A673 (cell line): ENCODE results near the gene MDGA2. TPM values are rescaled to one million over a fixed set of nuclear protein-coding genes. Genes with fewer than 3 reads are reported as not detected.

Experiments used
- BruUV-seq: library from RNA; stranded (reverse); fragments of 400-500 nt; replicated peaks from 2 replicates; lab custom pipeline; 2021; lab: Mats Ljungman, UMichigan
- CTCF ChIA-PET: fragments of 300-600 bp; sonication (Branson Sonifier 250); formaldehyde crosslinking; loops from one replicate; lab custom pipeline; 2022; ENCODE audit warnings: antibody characterized with exemption; lab: Charles Lee
- POLR2A ChIA-PET: fragments of 300-600 bp; sonication (Branson Sonifier 250); formaldehyde crosslinking; loops from one replicate; lab custom pipeline; 2022; ENCODE audit warnings: antibody characterized with exemption; ENCODE audit not compliant: low non-redundant PET; lab: Charles Lee
- DNase-seq: peaks from one replicate; pipeline ENCODE4 v3.0.0-alpha.2; 2015; ENCODE audit warnings: low spot score
- H3K27ac ChIP-seq: fragments of 200-600 bp; sonication (generic); 2 replicates; pipeline ENCODE4 v1.5.1; 2016; ENCODE audit warnings: mixed run types, low read depth, mild to moderate bottlenecking, mixed read lengths, antibody characterized with exemption, low read length; ENCODE audit not compliant: poor library complexity, severe bottlenecking
- H3K27me3 ChIP-seq: fragments of 200-600 bp; sonication (generic); replicated peaks from 2 replicates; pipeline ENCODE4 v1.6.1; 2017; ENCODE audit warnings: mixed run types, low read depth, mild to moderate bottlenecking, mixed read lengths, antibody characterized with exemption, low read length; ENCODE audit not compliant: insufficient read depth, poor library complexity
- H3K36me3 ChIP-seq: fragments of 200-600 bp; sonication (generic); 2 replicates; pipeline ENCODE4 v1.6.1; 2016; ENCODE audit warnings: mixed run types, mild to moderate bottlenecking, mixed read lengths, antibody characterized with exemption, low read length; ENCODE audit not compliant: insufficient read depth, poor library complexity, severe bottlenecking
- H3K4me1 ChIP-seq: fragments of 200-600 bp; sonication (generic); 2 replicates; pipeline ENCODE4 v1.6.1; 2017; ENCODE audit warnings: mixed run types, mild to moderate bottlenecking, mixed read lengths, antibody characterized with exemption, low read length; ENCODE audit not compliant: insufficient read depth, poor library complexity, severe bottlenecking
- H3K4me3 ChIP-seq: fragments of 200-600 bp; sonication (generic); 2 replicates; pipeline ENCODE4 v1.5.1; 2016; ENCODE audit warnings: low read depth, mixed run types, mild to moderate bottlenecking, mixed read lengths, low read length; ENCODE audit not compliant: poor library complexity, severe bottlenecking
- H3K9me3 ChIP-seq: fragments of 200-600 bp; sonication (generic); 2 replicates; pipeline ENCODE4 v1.6.1; 2016; ENCODE audit warnings: mixed run types, low read depth, mild to moderate bottlenecking, mixed read lengths, antibody characterized with exemption, low read length; ENCODE audit not compliant: poor library complexity, severe bottlenecking
- CTCF ChIP-seq: fragments of 300-800, 200-600 bp; sonication (generic); conservative IDR thresholded peaks from 2 replicates; pipeline ENCODE4 v1.5.1; 2017; ENCODE audit warnings: low read depth, mild to moderate bottlenecking, antibody characterized with exemption, low read length, moderate library complexity, mixed read lengths
- EZH2 ChIP-seq: fragments of 200-600 bp; sonication (generic); IDR thresholded peaks from 2 replicates; pipeline ENCODE4 v1.6.1; 2017; ENCODE audit warnings: borderline replicate concordance, low read depth, mild to moderate bottlenecking, mixed read lengths, antibody characterized with exemption, low read length; ENCODE audit not compliant: poor library complexity, severe bottlenecking
- intact Hi-C: fragments of 100-400 bp; cut with micrococcal nuclease; formaldehyde crosslinking; loops from one replicate; pipeline ENCODE4 v1.10.0; 2022; ENCODE audit not compliant: unreplicated experiment
- total RNA-seq: library from RNA; stranded (reverse); gene quantifications from 2 replicates; pipeline ENCODE4 v1.2.3, GENCODE V29; 2021

Gene MDGA2
- total RNA-seq, 1 experiment from 2014 or later = not detected

- no peak for DNase-seq
- ChIA-PET CTCF (no interaction called here), POLR2A (no interaction called here)
- H3K4me1 ChIP-seq = no peaks in the 10 kb centered on the region
- no peaks in the 10 kb centered on the region for H3K36me3 ChIP-seq
- no TSS peak for BruUV-seq
- TF ChIP-seq CTCF (no peak), EZH2 (no peak)
- H3K27ac ChIP-seq = no peak overlapping the region
- no peak overlapping the region for H3K4me3 ChIP-seq
- intact Hi-C loops = no loop called here
- H3K27me3 ChIP-seq = no peaks in the 10 kb centered on the region
- H3K9me3 ChIP-seq = no peaks in the 10 kb centered on the region
Measured at GRCh38 chr14:47261350-47261749, 414.1 kb downstream of the MDGA2 start.

- DNase-seq = no peak
- ChIA-PET POLR2A (no interaction called here), CTCF (no interaction called here)
- intact Hi-C loops = no loop called here
- Histone ChIP-seq H3K27ac (no peak overlapping the region), H3K36me3 (no peaks in the 10 kb centered on the region), H3K4me3 (no peak overlapping the region), H3K9me3 (no peaks in the 10 kb centered on the region), H3K4me1 (no peaks in the 10 kb centered on the region), H3K27me3 (no peaks in the 10 kb centered on the region)
- no TSS peak for BruUV-seq
- TF ChIP-seq CTCF (no peak), EZH2 (no peak)
Measured at GRCh38 chr14:47259796-47260195, 415.6 kb downstream of the MDGA2 start.

GRCh38 chr14:47257013-47257412 lies 418.4 kb downstream of the MDGA2 start:
- no peak overlapping the region for H3K4me3 ChIP-seq
- ChIA-PET POLR2A (no interaction called here), CTCF (no interaction called here)
- no TSS peak for BruUV-seq
- intact Hi-C loops = no loop called here
- TF ChIP-seq EZH2 (no peak), CTCF (no peak)
- H3K4me1 ChIP-seq = no peaks in the 10 kb centered on the region
- no peak overlapping the region for H3K27ac ChIP-seq
- H3K27me3 ChIP-seq = no peaks in the 10 kb centered on the region
- no peaks in the 10 kb centered on the region for H3K36me3 ChIP-seq
- no peak for DNase-seq
- no peaks in the 10 kb centered on the region for H3K9me3 ChIP-seq
